SU-DHL-6 (cell line): ENCODE measurements around the gene FAM43A.
A peak's percentile ranks its signal among the peaks of the same experiment; 100 is the strongest.

Source experiments
- H2AFZ ChIP-seq: fragments of 200-600 bp; sonication (generic); 2 replicates; pipeline ENCODE4 v1.6.1; 2014; ENCODE audit warnings: low read depth, mild to moderate bottlenecking, moderate library complexity, mixed read lengths, antibody characterized with exemption, low read length; ENCODE audit not compliant: severe bottlenecking
- H3F3A ChIP-seq: fragments of 200-600 bp; shearing (Covaris generic); 2 replicates; pipeline ENCODE4 v1.6.0; 2016; ENCODE audit warnings: antibody characterized with exemption, mild to moderate bottlenecking; ENCODE audit not compliant: insufficient read depth
- H3K27ac ChIP-seq: fragments of 200-600 bp; sonication (generic); 2 replicates; pipeline ENCODE4 v1.5.1; 2016; ENCODE audit warnings: low read depth, mild to moderate bottlenecking, low read length, moderate library complexity, mixed read lengths
- H3K27me3 ChIP-seq: fragments of 200-600 bp; sonication (generic), shearing (Covaris generic); 2 replicates; pipeline ENCODE4 v1.6.0; 2014; ENCODE audit warnings: mild to moderate bottlenecking, low read length
- H3K36me3 ChIP-seq: fragments of 200-600 bp; sonication (generic); 2 replicates; pipeline ENCODE4 v1.6.1; 2014; ENCODE audit warnings: mild to moderate bottlenecking, low read length, mixed read lengths
- H3K4me2 ChIP-seq: fragments of 300-600, 200-600 bp; shearing (Covaris generic), sonication (generic); 2 replicates; pipeline ENCODE4 v1.6.0; 2014; ENCODE audit warnings: low read length, low read depth, mild to moderate bottlenecking; ENCODE audit not compliant: poor library complexity, severe bottlenecking
- H3K4me3 ChIP-seq: fragments of 200-600 bp; sonication (generic); 2 replicates; pipeline ENCODE4 v1.5.1; 2014; ENCODE audit warnings: antibody characterized with exemption, low read length, mild to moderate bottlenecking, mixed read lengths; ENCODE audit not compliant: insufficient read depth, poor library complexity, severe bottlenecking
- H3K79me2 ChIP-seq: fragments of 200-600 bp; sonication (generic); 2 replicates; pipeline ENCODE4 v1.6.1; 2014; ENCODE audit warnings: mild to moderate bottlenecking, low read length, moderate library complexity; ENCODE audit not compliant: insufficient read depth
- H3K9ac ChIP-seq: fragments of 200-600 bp; sonication (generic); 2 replicates; pipeline ENCODE4 v1.7.0; 2014; ENCODE audit warnings: mild to moderate bottlenecking, low read length
- H3K9me2 ChIP-seq: fragments of 200-600 bp; sonication (generic); replicated peaks from 2 replicates; pipeline ENCODE4 v1.6.1; 2014; ENCODE audit warnings: low read length; ENCODE audit not compliant: insufficient read depth
- H3K9me3 ChIP-seq: fragments of 200-600 bp; sonication (generic); 2 replicates; pipeline ENCODE4 v1.6.1; 2014; ENCODE audit warnings: low read length, mixed read lengths; ENCODE audit not compliant: insufficient read depth
- H4K20me1 ChIP-seq: fragments of 200-600 bp; sonication (generic); 2 replicates; pipeline ENCODE4 v1.6.1; 2014; ENCODE audit warnings: low read depth, mild to moderate bottlenecking, antibody characterized with exemption, low read length, moderate library complexity, mixed read lengths
- CTCF ChIP-seq: fragments of 200-600 bp; sonication (generic); IDR thresholded peaks from one replicate; pipeline ENCODE4 v1.5.1; 2017; ENCODE audit warnings: antibody characterized with exemption, mild to moderate bottlenecking, low read length, moderate library complexity; ENCODE audit not compliant: insufficient read depth, poor library complexity, severe bottlenecking
- EZH2phosphoT487 ChIP-seq: fragments of 200-600 bp; sonication (generic), shearing (Covaris generic); conservative IDR thresholded peaks from 2 replicates; pipeline ENCODE4 v1.6.1; 2018; ENCODE audit warnings: mild to moderate bottlenecking, antibody characterized with exemption, low read length, moderate library complexity, mixed read lengths

Gene FAM43A

DNA sequence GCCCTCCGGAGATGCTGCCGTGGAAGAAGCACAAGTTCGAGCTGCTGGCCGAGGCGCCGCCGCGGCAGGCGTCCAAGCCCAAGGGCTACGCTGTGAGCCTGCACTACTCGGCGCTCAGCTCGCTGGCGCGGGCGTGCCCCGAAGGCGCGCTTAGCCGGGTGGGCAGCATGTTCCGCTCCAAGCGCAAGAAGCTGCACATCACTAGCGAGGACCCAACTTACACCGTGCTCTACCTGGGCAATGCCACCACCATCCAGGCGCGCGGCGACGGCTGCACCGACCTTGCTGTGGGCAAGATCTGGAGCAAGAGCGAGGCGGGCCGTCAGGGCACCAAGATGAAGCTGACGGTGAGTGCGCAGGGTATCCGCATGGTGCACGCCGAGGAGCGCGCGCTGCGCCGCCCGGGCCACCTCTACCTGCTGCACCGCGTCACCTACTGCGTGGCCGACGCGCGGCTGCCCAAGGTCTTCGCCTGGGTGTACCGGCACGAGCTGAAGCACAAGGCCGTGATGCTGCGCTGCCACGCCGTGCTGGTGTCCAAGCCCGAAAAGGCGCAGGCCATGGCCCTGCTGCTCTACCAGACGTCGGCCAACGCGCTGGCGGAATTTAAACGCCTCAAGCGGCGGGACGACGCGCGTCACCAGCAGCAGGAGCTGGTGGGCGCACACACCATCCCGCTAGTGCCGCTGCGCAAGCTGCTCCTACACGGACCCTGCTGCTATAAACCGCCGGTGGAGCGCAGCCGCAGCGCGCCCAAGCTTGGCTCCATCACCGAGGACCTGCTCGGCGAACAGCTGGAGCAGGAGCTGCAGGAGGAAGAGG is 1.3 kb downstream of the FAM43A start:
- Histone ChIP-seq H3K9me2 (no peaks in the 10 kb centered on the region), H3K9me3 (no peaks in the 10 kb centered on the region), H3K36me3 (no peaks in the 10 kb centered on the region), H4K20me1 (no peaks in the 10 kb centered on the region), H2AFZ (no peak overlapping the region), H3K4me3 (peak overlapping the region; percentile 60), H3K27ac (no peak overlapping the region), H3K4me2 (peak overlapping the region; percentile 74), H3K27me3 (no peaks in the 10 kb centered on the region), H3K79me2 (no peaks in the 10 kb centered on the region), H3F3A (peaks cover 24% of the 10 kb centered on the region), H3K9ac (peak overlapping the region; percentile 59)
- no peak for TF ChIP-seq EZH2phosphoT487
- no peak for TF ChIP-seq CTCF

- Histone ChIP-seq H3K36me3 (no peaks in the 10 kb centered on the region), H3K4me2 (peak overlapping the region; percentile 74), H3K9ac (peak overlapping the region; percentile 59), H3K27ac (peak overlapping the region; percentile 78), H2AFZ (peak overlapping the region; percentile 89), H3K9me2 (no peaks in the 10 kb centered on the region), H3K27me3 (no peaks in the 10 kb centered on the region), H3F3A (peaks cover 26% of the 10 kb centered on the region), H3K4me3 (peak overlapping the region; percentile 45), H3K79me2 (no peaks in the 10 kb centered on the region), H3K9me3 (no peaks in the 10 kb centered on the region), H4K20me1 (no peaks in the 10 kb centered on the region)
- TF ChIP-seq EZH2phosphoT487: no peak
- peak; percentile 58 for TF ChIP-seq CTCF
Measured at GRCh38 chr3:194687638-194688199, 2.0 kb downstream of the FAM43A start.

DNA sequence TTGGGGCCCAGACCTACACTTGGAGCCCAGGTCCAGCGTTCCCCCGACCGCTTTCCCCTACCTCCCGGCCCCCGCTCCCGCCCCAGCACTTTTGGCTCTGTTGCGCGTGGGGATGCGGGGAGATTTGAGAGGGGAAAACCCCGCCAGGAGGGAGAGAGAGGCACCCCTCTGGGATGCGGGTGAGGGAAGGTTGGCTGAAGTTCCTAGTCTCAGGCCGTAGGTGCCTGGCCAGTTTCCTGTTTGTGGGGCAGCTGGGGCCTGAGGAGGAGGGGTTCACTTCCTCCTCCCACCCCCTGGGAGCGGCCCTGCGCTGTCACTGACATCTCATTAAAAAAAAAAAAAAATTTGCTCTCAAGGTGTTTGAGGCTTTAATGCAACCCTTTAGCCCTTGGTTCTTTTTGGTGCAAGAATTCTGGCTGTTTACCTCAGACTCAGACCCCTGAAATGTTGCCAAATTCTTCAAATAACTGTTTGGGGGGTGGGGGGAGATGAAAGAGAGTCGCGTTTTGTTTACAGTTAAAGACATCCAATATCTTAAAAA is 2.6 kb downstream of the FAM43A start:
- Histone ChIP-seq H4K20me1 (no peaks in the 10 kb centered on the region), H3K9me2 (no peaks in the 10 kb centered on the region), H3F3A (peaks cover 26% of the 10 kb centered on the region), H3K27ac (peak overlapping the region; percentile 78), H2AFZ (peak overlapping the region; percentile 89), H3K4me2 (peak overlapping the region; percentile 74), H3K9ac (peak overlapping the region; percentile 59), H3K27me3 (no peaks in the 10 kb centered on the region), H3K79me2 (no peaks in the 10 kb centered on the region), H3K4me3 (peak overlapping the region; percentile 45), H3K9me3 (no peaks in the 10 kb centered on the region), H3K36me3 (no peaks in the 10 kb centered on the region)
- TF ChIP-seq EZH2phosphoT487 (no peak), CTCF (no peak)
